A673 (cell line): ENCODE measurements around the gene RNU6-8. TPM values are rescaled to one million over a fixed set of nuclear protein-coding genes. Genes with fewer than 3 reads are reported as not detected.

ENCODE experiments used
- BruUV-seq: library from RNA; stranded (reverse); fragments of 400-500 nt; replicated peaks from 2 replicates; lab custom pipeline; 2021; lab: Mats Ljungman, UMichigan
- CTCF ChIA-PET: fragments of 300-600 bp; sonication (Branson Sonifier 250); formaldehyde crosslinking; loops from one replicate; lab custom pipeline; 2022; ENCODE audit warnings: antibody characterized with exemption; lab: Charles Lee
- POLR2A ChIA-PET: fragments of 300-600 bp; sonication (Branson Sonifier 250); formaldehyde crosslinking; loops from one replicate; lab custom pipeline; 2022; ENCODE audit warnings: antibody characterized with exemption; ENCODE audit not compliant: low non-redundant PET; lab: Charles Lee
- DNase-seq: peaks from one replicate; pipeline ENCODE4 v3.0.0-alpha.2; 2015; ENCODE audit warnings: low spot score
- H3K27ac ChIP-seq: fragments of 200-600 bp; sonication (generic); 2 replicates; pipeline ENCODE4 v1.5.1; 2016; ENCODE audit warnings: mixed run types, low read depth, mild to moderate bottlenecking, mixed read lengths, antibody characterized with exemption, low read length; ENCODE audit not compliant: poor library complexity, severe bottlenecking
- H3K27me3 ChIP-seq: fragments of 200-600 bp; sonication (generic); replicated peaks from 2 replicates; pipeline ENCODE4 v1.6.1; 2017; ENCODE audit warnings: mixed run types, low read depth, mild to moderate bottlenecking, mixed read lengths, antibody characterized with exemption, low read length; ENCODE audit not compliant: insufficient read depth, poor library complexity
- H3K36me3 ChIP-seq: fragments of 200-600 bp; sonication (generic); 2 replicates; pipeline ENCODE4 v1.6.1; 2016; ENCODE audit warnings: mixed run types, mild to moderate bottlenecking, mixed read lengths, antibody characterized with exemption, low read length; ENCODE audit not compliant: insufficient read depth, poor library complexity, severe bottlenecking
- H3K4me1 ChIP-seq: fragments of 200-600 bp; sonication (generic); 2 replicates; pipeline ENCODE4 v1.6.1; 2017; ENCODE audit warnings: mixed run types, mild to moderate bottlenecking, mixed read lengths, antibody characterized with exemption, low read length; ENCODE audit not compliant: insufficient read depth, poor library complexity, severe bottlenecking
- H3K4me3 ChIP-seq: fragments of 200-600 bp; sonication (generic); 2 replicates; pipeline ENCODE4 v1.5.1; 2016; ENCODE audit warnings: low read depth, mixed run types, mild to moderate bottlenecking, mixed read lengths, low read length; ENCODE audit not compliant: poor library complexity, severe bottlenecking
- H3K9me3 ChIP-seq: fragments of 200-600 bp; sonication (generic); 2 replicates; pipeline ENCODE4 v1.6.1; 2016; ENCODE audit warnings: mixed run types, low read depth, mild to moderate bottlenecking, mixed read lengths, antibody characterized with exemption, low read length; ENCODE audit not compliant: poor library complexity, severe bottlenecking
- CTCF ChIP-seq: fragments of 300-800, 200-600 bp; sonication (generic); conservative IDR thresholded peaks from 2 replicates; pipeline ENCODE4 v1.5.1; 2017; ENCODE audit warnings: low read depth, mild to moderate bottlenecking, antibody characterized with exemption, low read length, moderate library complexity, mixed read lengths
- EZH2 ChIP-seq: fragments of 200-600 bp; sonication (generic); IDR thresholded peaks from 2 replicates; pipeline ENCODE4 v1.6.1; 2017; ENCODE audit warnings: borderline replicate concordance, low read depth, mild to moderate bottlenecking, mixed read lengths, antibody characterized with exemption, low read length; ENCODE audit not compliant: poor library complexity, severe bottlenecking
- intact Hi-C: fragments of 100-400 bp; cut with micrococcal nuclease; formaldehyde crosslinking; loops from one replicate; pipeline ENCODE4 v1.10.0; 2022; ENCODE audit not compliant: unreplicated experiment
- total RNA-seq: library from RNA; stranded (reverse); gene quantifications from 2 replicates; pipeline ENCODE4 v1.2.3, GENCODE V29; 2021

The RNU6-8 gene
- total RNA-seq, 1 experiment from 2014 or later = not detected

GRCh38 chr14:32226056-32226455, 23.0 kb upstream of the RNU6-8 start:
- no peaks in the 10 kb centered on the region for H3K9me3 ChIP-seq
- DNase-seq = no peak
- no peak overlapping the region for H3K4me3 ChIP-seq
- no peak overlapping the region for H3K27ac ChIP-seq
- ChIA-PET POLR2A (no interaction called here), CTCF (no interaction called here)
- BruUV-seq = no TSS peak
- H3K36me3 ChIP-seq = no peaks in the 10 kb centered on the region
- TF ChIP-seq CTCF (no peak), EZH2 (no peak)
- H3K27me3 ChIP-seq = no peaks in the 10 kb centered on the region
- H3K4me1 ChIP-seq = no peaks in the 10 kb centered on the region
- intact Hi-C loops = no loop called here

- BruUV-seq = no TSS peak
- POLR2A ChIA-PET = no interaction called here
- Histone ChIP-seq H3K27ac (no peak overlapping the region), H3K9me3 (no peaks in the 10 kb centered on the region), H3K27me3 (no peaks in the 10 kb centered on the region), H3K36me3 (no peaks in the 10 kb centered on the region), H3K4me1 (no peaks in the 10 kb centered on the region), H3K4me3 (no peak overlapping the region)
- intact Hi-C loops = no loop called here
- no peak for DNase-seq
- CTCF ChIA-PET = no interaction called here
- TF ChIP-seq EZH2 (no peak), CTCF (no peak)
These were observed 22.4 kb upstream of the RNU6-8 start for GRCh38 chr14:32225378-32225920.

- H3K27me3 ChIP-seq = no peaks in the 10 kb centered on the region
- H3K4me1 ChIP-seq = no peaks in the 10 kb centered on the region
- no peak overlapping the region for H3K27ac ChIP-seq
- H3K4me3 ChIP-seq = no peak overlapping the region
- BruUV-seq = no TSS peak
- peak; percentile 32; the same call in 1 of the 2 replicates for TF ChIP-seq CTCF
- no peak for TF ChIP-seq EZH2
- peak; percentile 54 for DNase-seq
- intact Hi-C loops = no loop called here
- no peaks in the 10 kb centered on the region for H3K9me3 ChIP-seq
- H3K36me3 ChIP-seq = no peaks in the 10 kb centered on the region
- POLR2A ChIA-PET = no interaction called here
- CTCF ChIA-PET = no interaction called here
These were observed 21.8 kb upstream of the RNU6-8 start for GRCh38 chr14:32224737-32225377.
